Liver (tissue), 9 donors: ENCODE data around the gene CRAMP1. TPM values are rescaled to one million over a fixed set of nuclear protein-coding genes. Genes with fewer than 3 reads are reported as not detected.

Experiments
- DNase-seq: peaks from one replicate; pipeline ENCODE4 v3.0.0-alpha.2; 2017; ENCODE audit warnings: low spot score
- H3K27ac ChIP-seq, 2 donors: one replicate each; pipeline ENCODE4 v1.7.0; 2013; ENCODE audit warnings: inconsistent platforms in 2 of 2, low read length in 2 of 2, control low read depth in 1 of 2, low read depth in 1 of 2, mild to moderate bottlenecking in 1 of 2
- H3K27me3 ChIP-seq, 4 donors: one replicate each; pipeline versions ENCODE4 v1.6.1 to v1.7.0; 2013; ENCODE audit warnings: low read length in 3 of 4, inconsistent platforms in 1 of 4, mild to moderate bottlenecking in 1 of 4, moderate library complexity in 1 of 4; ENCODE audit not compliant: control insufficient read depth in 4 of 4, insufficient read depth in 4 of 4
- H3K36me3 ChIP-seq, 4 donors: one replicate each; pipeline versions ENCODE4 v1.6.1 to v1.7.0; 2013; ENCODE audit warnings: low read length in 3 of 4, mild to moderate bottlenecking in 3 of 4, low read depth in 1 of 4, moderate library complexity in 1 of 4; ENCODE audit not compliant: control insufficient read depth in 4 of 4, insufficient read depth in 3 of 4
- H3K4me1 ChIP-seq, 4 donors: one replicate each; pipeline versions ENCODE4 v1.6.1 to v1.7.0; 2013; ENCODE audit warnings: low read length in 3 of 4, mild to moderate bottlenecking in 3 of 4, moderate library complexity in 1 of 4; ENCODE audit not compliant: control insufficient read depth in 4 of 4, insufficient read depth in 4 of 4
- H3K4me3 ChIP-seq, 3 donors: one replicate each; pipeline versions ENCODE4 v1.6.1 to v1.7.0; 2013; ENCODE audit warnings: low read length in 3 of 3, control low read depth in 1 of 3, low read depth in 1 of 3, mild to moderate bottlenecking in 1 of 3
- H3K9ac ChIP-seq, 2 donors: one replicate each; pipeline ENCODE4 v1.7.0; 2013; ENCODE audit warnings: low read length in 2 of 2, mild to moderate bottlenecking in 2 of 2, moderate library complexity in 2 of 2, control low read depth in 1 of 2, low read depth in 1 of 2
- H3K9me3 ChIP-seq, 4 donors: one replicate each; pipeline versions ENCODE4 v1.6.1 to v1.7.0; 2013; ENCODE audit warnings: low read length in 3 of 4; ENCODE audit not compliant: control insufficient read depth in 4 of 4
- EGR1 ChIP-seq, 2 donors: IDR thresholded peaks; 2 replicates each; pipeline ENCODE4 v1.6.1; 2016 to 2018; ENCODE audit warnings: antibody characterized with exemption in 2 of 2, low read depth in 2 of 2
- FOXA1 ChIP-seq: IDR thresholded peaks from 2 replicates; pipeline ENCODE4 v1.6.1; 2016; ENCODE audit warnings: antibody characterized with exemption
- FOXA2 ChIP-seq: IDR thresholded peaks from 2 replicates; pipeline ENCODE4 v1.6.1; 2016; ENCODE audit warnings: antibody characterized with exemption
- GABPA ChIP-seq, 2 donors: IDR thresholded peaks in 1 of 2; conservative IDR thresholded peaks in 1 of 2; 2 replicates each; pipeline ENCODE4 v1.6.1; 2016; ENCODE audit warnings: antibody characterized with exemption in 2 of 2, mild to moderate bottlenecking in 1 of 2, moderate library complexity in 1 of 2
- HNF4A ChIP-seq, 2 donors: conservative IDR thresholded peaks; 2 replicates each; pipeline ENCODE4 v1.6.1; 2016; ENCODE audit warnings: antibody characterized with exemption in 2 of 2, mild to moderate bottlenecking in 2 of 2
- HNF4G ChIP-seq: IDR thresholded peaks from 2 replicates; pipeline ENCODE4 v1.6.1; 2016; ENCODE audit warnings: antibody characterized with exemption
- JUND ChIP-seq, 2 donors: IDR thresholded peaks; 2 replicates each; pipeline ENCODE4 v1.6.1; 2016; ENCODE audit warnings: antibody characterized with exemption in 2 of 2
- NR2F2 ChIP-seq: IDR thresholded peaks from 2 replicates; pipeline ENCODE4 v1.6.1; 2016; ENCODE audit warnings: antibody characterized with exemption
- RAD21 ChIP-seq, 2 donors: IDR thresholded peaks; 2 replicates each; pipeline ENCODE4 v1.6.1; 2016; ENCODE audit warnings: antibody characterized with exemption in 2 of 2, mild to moderate bottlenecking in 2 of 2
- SP1 ChIP-seq: IDR thresholded peaks from 2 replicates; pipeline ENCODE4 v1.6.1; 2018; ENCODE audit warnings: antibody characterized with exemption, mild to moderate bottlenecking
- TAF1 ChIP-seq: conservative IDR thresholded peaks from 2 replicates; pipeline ENCODE4 v1.6.1; 2016; ENCODE audit warnings: antibody characterized with exemption, mild to moderate bottlenecking
- YY1 ChIP-seq: IDR thresholded peaks from 2 replicates; pipeline ENCODE4 v1.6.1; 2016; ENCODE audit warnings: antibody characterized with exemption, mild to moderate bottlenecking
- WGBS: extraction: QIAGEN DNeasy Blood & Tissue Kit; methylation state at CpG from one replicate; pipeline ENCODE4 v1.1.7; 2013; 5-methylcytosine and 5-hydroxymethylcytosine counted together
- polyA plus RNA-seq, 2 donors: library from polyadenylated mRNA; stranded (reverse) in 1 of 2; unstranded in 1 of 2; fragments of 200-250 nt in 1 of 2; fragments of >200 nt in 1 of 2; fragmentation: Nextera tagmentation in 1 of 2; extraction: Ambion mirVana in 1 of 2; gene quantifications; one replicate each; pipeline versions ENCODE4 v1.2.1 to v1.2.3, GENCODE V29; 2013 to 2015
- total RNA-seq, 2 donors: library from RNA; depleted of rRNA; stranded (reverse); fragments of >200 nt; gene quantifications; one replicate each; pipeline ENCODE4 v1.2.3, GENCODE V29; 2014
- TF ChIP-seq, protein P1 (sequence below): IDR thresholded peaks from 2 replicates; pipeline ENCODE4 v1.6.1; 2016; ENCODE audit warnings: antibody characterized with exemption
- TF ChIP-seq, protein P2 (sequence below): IDR thresholded peaks from 2 replicates; pipeline ENCODE4 v1.6.1; 2016; ENCODE audit warnings: antibody characterized with exemption
- TF ChIP-seq, protein P3 (sequence below): IDR thresholded peaks from 2 replicates; pipeline ENCODE4 v1.6.1; 2016; ENCODE audit warnings: antibody characterized with exemption, mild to moderate bottlenecking
- TF ChIP-seq, protein P4 (sequence below): fragments of 150-350 bp; IDR thresholded peaks from 2 replicates; pipeline ENCODE4 v1.5.1; 2017; ENCODE audit warnings: improper control_type of control experiment, low read depth, low read length; ENCODE audit not compliant: missing input control
- TF ChIP-seq, protein P5 (sequence below): IDR thresholded peaks from 2 replicates; pipeline ENCODE4 v1.6.1; 2016; ENCODE audit warnings: antibody characterized with exemption
- donor health status: healthy.
- donor health status: healthy.
- donor health status: healthy.
- donor health status: healthy.
- donor health status: healthy.

The CRAMP1 gene
- total and polyA plus RNA-seq, 4 donors: 1.1 to 6.4 (median 4.2) TPM

DNA sequence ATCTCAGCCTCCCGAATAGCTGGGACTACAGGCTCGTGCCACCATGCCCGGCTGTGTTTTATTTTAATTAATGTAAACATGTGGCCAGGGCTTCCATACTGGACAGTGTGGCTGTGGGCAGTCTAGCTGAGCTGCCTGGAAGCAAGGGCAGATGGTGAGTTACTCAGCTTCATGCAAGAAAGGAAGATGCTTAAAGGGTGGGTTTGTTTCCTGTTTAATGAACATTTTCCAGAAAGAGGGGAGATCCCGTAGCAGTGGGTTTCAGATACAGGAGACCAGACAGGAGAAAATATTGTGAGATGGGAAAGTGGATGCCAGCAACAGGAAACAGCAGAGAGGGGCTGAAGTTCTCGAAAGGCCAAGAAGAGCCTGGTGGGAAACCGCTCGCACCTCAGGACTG, 101.2 kb downstream of the CRAMP1 start:
- Histone ChIP-seq H3K9me3 (no peaks in the 10 kb centered on the region), H3K27me3 (no peaks in the 10 kb centered on the region), H3K36me3 (no peaks in the 10 kb centered on the region), H3K4me1 (peaks cover 0 to 16% (median 1%) of the 10 kb centered on the region in 4 donors), H3K9ac (no peak overlapping the region), H3K4me3 (no peak overlapping the region), H3K27ac (no peak overlapping the region)
- 87% methylated on average over 7 of the region's 7 CpGs for WGBS
- TF ChIP-seq RAD21 (IDR thresholded peaks at IDR 0.05) (no peak), HNF4G (no peak), YY1 (no peak), EGR1 (IDR thresholded peaks at IDR 0.05; ENCODE audit: low read depth in 2 of 2) (no peak), HNF4A (conservative IDR thresholded peaks at IDR 0.05) (no peak), JUND (IDR thresholded peaks at IDR 0.05) (no peak), TAF1 (no peak), FOXA2 (no peak), FOXA1 (no peak), SP1 (no peak), GABPA (IDR thresholded peaks at IDR 0.05 in 1 of 2, conservative IDR thresholded peaks at IDR 0.05 in 1 of 2) (no peak), NR2F2 (no peak)
- TF ChIP-seq, protein P1, sequence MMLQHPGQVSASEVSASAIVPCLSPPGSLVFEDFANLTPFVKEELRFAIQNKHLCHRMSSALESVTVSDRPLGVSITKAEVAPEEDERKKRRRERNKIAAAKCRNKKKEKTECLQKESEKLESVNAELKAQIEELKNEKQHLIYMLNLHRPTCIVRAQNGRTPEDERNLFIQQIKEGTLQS: no peak
- TF ChIP-seq, protein P2, sequence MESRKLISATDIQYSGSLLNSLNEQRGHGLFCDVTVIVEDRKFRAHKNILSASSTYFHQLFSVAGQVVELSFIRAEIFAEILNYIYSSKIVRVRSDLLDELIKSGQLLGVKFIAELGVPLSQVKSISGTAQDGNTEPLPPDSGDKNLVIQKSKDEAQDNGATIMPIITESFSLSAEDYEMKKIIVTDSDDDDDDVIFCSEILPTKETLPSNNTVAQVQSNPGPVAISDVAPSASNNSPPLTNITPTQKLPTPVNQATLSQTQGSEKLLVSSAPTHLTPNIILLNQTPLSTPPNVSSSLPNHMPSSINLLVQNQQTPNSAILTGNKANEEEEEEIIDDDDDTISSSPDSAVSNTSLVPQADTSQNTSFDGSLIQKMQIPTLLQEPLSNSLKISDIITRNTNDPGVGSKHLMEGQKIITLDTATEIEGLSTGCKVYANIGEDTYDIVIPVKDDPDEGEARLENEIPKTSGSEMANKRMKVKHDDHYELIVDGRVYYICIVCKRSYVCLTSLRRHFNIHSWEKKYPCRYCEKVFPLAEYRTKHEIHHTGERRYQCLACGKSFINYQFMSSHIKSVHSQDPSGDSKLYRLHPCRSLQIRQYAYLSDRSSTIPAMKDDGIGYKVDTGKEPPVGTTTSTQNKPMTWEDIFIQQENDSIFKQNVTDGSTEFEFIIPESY: no peak
- TF ChIP-seq, protein P3, sequence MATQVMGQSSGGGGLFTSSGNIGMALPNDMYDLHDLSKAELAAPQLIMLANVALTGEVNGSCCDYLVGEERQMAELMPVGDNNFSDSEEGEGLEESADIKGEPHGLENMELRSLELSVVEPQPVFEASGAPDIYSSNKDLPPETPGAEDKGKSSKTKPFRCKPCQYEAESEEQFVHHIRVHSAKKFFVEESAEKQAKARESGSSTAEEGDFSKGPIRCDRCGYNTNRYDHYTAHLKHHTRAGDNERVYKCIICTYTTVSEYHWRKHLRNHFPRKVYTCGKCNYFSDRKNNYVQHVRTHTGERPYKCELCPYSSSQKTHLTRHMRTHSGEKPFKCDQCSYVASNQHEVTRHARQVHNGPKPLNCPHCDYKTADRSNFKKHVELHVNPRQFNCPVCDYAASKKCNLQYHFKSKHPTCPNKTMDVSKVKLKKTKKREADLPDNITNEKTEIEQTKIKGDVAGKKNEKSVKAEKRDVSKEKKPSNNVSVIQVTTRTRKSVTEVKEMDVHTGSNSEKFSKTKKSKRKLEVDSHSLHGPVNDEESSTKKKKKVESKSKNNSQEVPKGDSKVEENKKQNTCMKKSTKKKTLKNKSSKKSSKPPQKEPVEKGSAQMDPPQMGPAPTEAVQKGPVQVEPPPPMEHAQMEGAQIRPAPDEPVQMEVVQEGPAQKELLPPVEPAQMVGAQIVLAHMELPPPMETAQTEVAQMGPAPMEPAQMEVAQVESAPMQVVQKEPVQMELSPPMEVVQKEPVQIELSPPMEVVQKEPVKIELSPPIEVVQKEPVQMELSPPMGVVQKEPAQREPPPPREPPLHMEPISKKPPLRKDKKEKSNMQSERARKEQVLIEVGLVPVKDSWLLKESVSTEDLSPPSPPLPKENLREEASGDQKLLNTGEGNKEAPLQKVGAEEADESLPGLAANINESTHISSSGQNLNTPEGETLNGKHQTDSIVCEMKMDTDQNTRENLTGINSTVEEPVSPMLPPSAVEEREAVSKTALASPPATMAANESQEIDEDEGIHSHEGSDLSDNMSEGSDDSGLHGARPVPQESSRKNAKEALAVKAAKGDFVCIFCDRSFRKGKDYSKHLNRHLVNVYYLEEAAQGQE: no peak
- TF ChIP-seq, protein P4, sequence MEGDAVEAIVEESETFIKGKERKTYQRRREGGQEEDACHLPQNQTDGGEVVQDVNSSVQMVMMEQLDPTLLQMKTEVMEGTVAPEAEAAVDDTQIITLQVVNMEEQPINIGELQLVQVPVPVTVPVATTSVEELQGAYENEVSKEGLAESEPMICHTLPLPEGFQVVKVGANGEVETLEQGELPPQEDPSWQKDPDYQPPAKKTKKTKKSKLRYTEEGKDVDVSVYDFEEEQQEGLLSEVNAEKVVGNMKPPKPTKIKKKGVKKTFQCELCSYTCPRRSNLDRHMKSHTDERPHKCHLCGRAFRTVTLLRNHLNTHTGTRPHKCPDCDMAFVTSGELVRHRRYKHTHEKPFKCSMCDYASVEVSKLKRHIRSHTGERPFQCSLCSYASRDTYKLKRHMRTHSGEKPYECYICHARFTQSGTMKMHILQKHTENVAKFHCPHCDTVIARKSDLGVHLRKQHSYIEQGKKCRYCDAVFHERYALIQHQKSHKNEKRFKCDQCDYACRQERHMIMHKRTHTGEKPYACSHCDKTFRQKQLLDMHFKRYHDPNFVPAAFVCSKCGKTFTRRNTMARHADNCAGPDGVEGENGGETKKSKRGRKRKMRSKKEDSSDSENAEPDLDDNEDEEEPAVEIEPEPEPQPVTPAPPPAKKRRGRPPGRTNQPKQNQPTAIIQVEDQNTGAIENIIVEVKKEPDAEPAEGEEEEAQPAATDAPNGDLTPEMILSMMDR: no peak
- TF ChIP-seq, protein P5, sequence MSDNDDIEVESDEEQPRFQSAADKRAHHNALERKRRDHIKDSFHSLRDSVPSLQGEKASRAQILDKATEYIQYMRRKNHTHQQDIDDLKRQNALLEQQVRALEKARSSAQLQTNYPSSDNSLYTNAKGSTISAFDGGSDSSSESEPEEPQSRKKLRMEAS: no peak
- no peak for DNase-seq

DNA sequence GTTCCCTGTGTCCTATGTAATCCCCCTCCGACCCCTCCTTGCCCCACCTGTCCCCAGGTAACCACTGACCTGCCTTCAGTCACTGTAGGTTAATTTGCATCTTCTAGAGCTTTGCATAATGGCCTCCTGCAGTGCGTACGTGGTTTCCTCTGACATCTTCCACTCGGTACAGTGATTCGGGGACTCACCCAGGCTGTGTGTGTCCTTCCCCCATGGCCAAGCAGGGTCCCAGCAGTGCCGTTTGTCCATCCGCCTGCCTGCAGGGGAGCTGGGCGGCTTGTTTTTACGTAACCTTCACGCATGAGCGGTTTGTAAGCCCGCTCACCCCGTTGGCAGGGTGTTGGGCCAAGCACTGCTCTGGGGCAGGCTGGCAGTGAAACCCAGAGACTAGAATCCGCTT, 101.8 kb downstream of the CRAMP1 start:
- H3K36me3 ChIP-seq: no peaks in the 10 kb centered on the region
- no peak for TF ChIP-seq RAD21 (IDR thresholded peaks at IDR 0.05)
- no peak for TF ChIP-seq HNF4G
- no peak for TF ChIP-seq NR2F2
- TF ChIP-seq FOXA1: no peak
- TF ChIP-seq, protein P2: no peak
- TF ChIP-seq, protein P5: no peak
- no peak for TF ChIP-seq TAF1
- no peak overlapping the region for H3K27ac ChIP-seq
- H3K9ac ChIP-seq: no peak overlapping the region
- DNase-seq: no peak
- no peaks in the 10 kb centered on the region for H3K9me3 ChIP-seq
- H3K4me1 ChIP-seq: peaks cover 0 to 16% (median under 1%) of the 10 kb centered on the region in 4 donors
- no peak overlapping the region for H3K4me3 ChIP-seq
- no peaks in the 10 kb centered on the region for H3K27me3 ChIP-seq
- 88% methylated on average over 14 of the region's 14 CpGs for WGBS
